Measurements from ENCODE around the gene DCTN3.

- TF ChIP-seq CTCF (IDR thresholded peaks at IDR 0.05) (no peak), ZNF532 (CRISPR knock-in tag; IDR thresholded peaks at IDR 0.05; ENCODE audit: borderline replicate concordance) (no peak), ATF2 (CRISPR knock-in tag; IDR thresholded peaks at IDR 0.05; ENCODE audit: borderline replicate concordance, low read depth) (no peak), CBFB (CRISPR knock-in tag; IDR thresholded peaks at IDR 0.05; ENCODE audit: low read depth) (no peak)
Measured at GRCh38 chr9:34571481-34571810, 48.8 kb downstream of the DCTN3 start.
